ENCODE data around the gene ERP29. TPM values are rescaled to one million over a fixed set of nuclear protein-coding genes. Genes with fewer than 3 reads are reported as not detected.

Gene ERP29
- total and polyA plus RNA-seq, 4 donors: 35.6 to 140 (median 57.1) TPM

GRCh38 chr12:112013601-112014402, 576 bp downstream of the ERP29 start (continued):
- TF ChIP-seq GABPA (IDR thresholded peaks at IDR 0.05 in 1 of 2, conservative IDR thresholded peaks at IDR 0.05 in 1 of 2) (no peak), TAF1 (conservative IDR thresholded peaks at IDR 0.05) (peak; percentile 49), RXRA (IDR thresholded peaks at IDR 0.05) (peak; percentile 60 to 80), YY1 (IDR thresholded peaks at IDR 0.05) (no peak), MAX (IDR thresholded peaks at IDR 0.05) (peak; percentile 62), RAD21 (IDR thresholded peaks at IDR 0.05) (peak in 1 of 2 donors; percentile 33), HNF4G (IDR thresholded peaks at IDR 0.05) (no peak)

- Histone ChIP-seq H3K36me3 (ENCODE audit: control insufficient read depth in 4 of 4, insufficient read depth in 3 of 4, low read depth in 1 of 4, low read length in 3 of 4) (peaks cover 4 to 21% (median 13%) of the 10 kb centered on the region in 4 donors), H3K4me3 (ENCODE audit: low read depth in 1 of 3, low read length in 3 of 3) (no peak overlapping the region), H3K9ac (ENCODE audit: low read depth in 1 of 2, low read length in 2 of 2) (no peak overlapping the region), H3K9me3 (ENCODE audit: control insufficient read depth in 4 of 4, low read length in 3 of 4) (no peaks in the 10 kb centered on the region), H3K4me1 (ENCODE audit: control insufficient read depth in 4 of 4, insufficient read depth in 4 of 4, low read length in 3 of 4) (peaks cover 9 to 32% (median 18%) of the 10 kb centered on the region in 4 donors), H3K27me3 (ENCODE audit: control insufficient read depth in 4 of 4, insufficient read depth in 4 of 4, low read length in 3 of 4) (no peaks in the 10 kb centered on the region), H3K27ac (ENCODE audit: low read depth in 1 of 2, low read length in 2 of 2) (no peak overlapping the region)
- TF ChIP-seq HNF4G (IDR thresholded peaks at IDR 0.05) (no peak), SP1 (IDR thresholded peaks at IDR 0.05) (no peak), TAF1 (conservative IDR thresholded peaks at IDR 0.05) (no peak), FOXA1 (IDR thresholded peaks at IDR 0.05) (no peak), CTCF (IDR thresholded peaks at IDR 0.05; ENCODE audit: low read depth, low read length, missing input control) (no peak), YY1 (IDR thresholded peaks at IDR 0.05) (no peak), FOXA2 (IDR thresholded peaks at IDR 0.05) (no peak)
- no peak for DNase-seq (ENCODE audit: low spot score)
- 97% methylated on average over 6 of the region's 6 CpGs for WGBS
These were observed 2.7 kb downstream of the ERP29 start for GRCh38 chr12:112015938-112016337.

GRCh38 chr12:112017041-112017440, 3.8 kb downstream of the ERP29 start:
- TF ChIP-seq HNF4A (conservative IDR thresholded peaks at IDR 0.05) (no peak), GABPA (IDR thresholded peaks at IDR 0.05 in 1 of 2, conservative IDR thresholded peaks at IDR 0.05 in 1 of 2) (no peak), MAX (IDR thresholded peaks at IDR 0.05) (no peak), SP1 (IDR thresholded peaks at IDR 0.05) (no peak), ATF3 (IDR thresholded peaks at IDR 0.05) (no peak), CTCF (IDR thresholded peaks at IDR 0.05; ENCODE audit: low read depth, low read length, missing input control) (no peak), FOXA2 (IDR thresholded peaks at IDR 0.05) (no peak), RXRA (IDR thresholded peaks at IDR 0.05) (no peak), RAD21 (IDR thresholded peaks at IDR 0.05) (no peak), EGR1 (IDR thresholded peaks at IDR 0.05; ENCODE audit: low read depth in 2 of 2) (no peak), HNF4G (IDR thresholded peaks at IDR 0.05) (no peak), YY1 (IDR thresholded peaks at IDR 0.05) (no peak), FOXA1 (IDR thresholded peaks at IDR 0.05) (no peak), JUND (IDR thresholded peaks at IDR 0.05) (no peak), REST (IDR thresholded peaks at IDR 0.05) (no peak), ZBTB33 (IDR thresholded peaks at IDR 0.05) (no peak), NR2F2 (IDR thresholded peaks at IDR 0.05) (no peak), TAF1 (conservative IDR thresholded peaks at IDR 0.05) (no peak)
- H3K27me3 ChIP-seq (ENCODE audit: control insufficient read depth in 4 of 4, insufficient read depth in 4 of 4, low read length in 3 of 4): no peaks in the 10 kb centered on the region
- WGBS: 97% methylated on average over 1 of the region's 1 CpG
- H3K4me3 ChIP-seq (ENCODE audit: low read depth in 1 of 3, low read length in 3 of 3): no peak overlapping the region
- H3K9me3 ChIP-seq (ENCODE audit: control insufficient read depth in 4 of 4, low read length in 3 of 4): no peaks in the 10 kb centered on the region
- peaks cover 4 to 25% (median 18%) of the 10 kb centered on the region in 4 donors for H3K36me3 ChIP-seq (ENCODE audit: control insufficient read depth in 4 of 4, insufficient read depth in 3 of 4, low read depth in 1 of 4, low read length in 3 of 4)
- H3K27ac ChIP-seq (ENCODE audit: low read depth in 1 of 2, low read length in 2 of 2): no peak overlapping the region
- DNase-seq (ENCODE audit: low spot score): no peak
- no peak overlapping the region for H3K9ac ChIP-seq (ENCODE audit: low read depth in 1 of 2, low read length in 2 of 2)
- H3K4me1 ChIP-seq (ENCODE audit: control insufficient read depth in 4 of 4, insufficient read depth in 4 of 4, low read length in 3 of 4): peaks cover 6 to 23% (median 10%) of the 10 kb centered on the region in 4 donors
